Endothelial cell of umbilical vein (primary cell): ENCODE data around the gene FUT9.

Experiments used
- CTCF ChIP-seq, 2 donors: IDR thresholded peaks; 1 replicate in 1 of 2; 2 replicates in 1 of 2; pipeline ENCODE4 v1.5.1; 2011; ENCODE audit warnings: low read length in 2 of 2, mild to moderate bottlenecking in 2 of 2, moderate library complexity in 2 of 2, control low read depth in 1 of 2, inconsistent platforms in 1 of 2, low read depth in 1 of 2; ENCODE audit not compliant: insufficient read depth in 1 of 2; ENCODE audit errors: extremely low read depth in 1 of 2
- EZH2 ChIP-seq: IDR thresholded peaks from 2 replicates; pipeline ENCODE4 v1.6.1; 2012; ENCODE audit warnings: borderline replicate concordance, low read depth, mild to moderate bottlenecking, moderate library complexity, low read length, inconsistent platforms; ENCODE audit not compliant: severe bottlenecking
- FOS ChIP-seq: IDR thresholded peaks from 2 replicates; pipeline ENCODE4 v1.6.1; 2011; ENCODE audit warnings: mild to moderate bottlenecking, low read length, moderate library complexity, borderline replicate concordance; ENCODE audit not compliant: insufficient read depth
- GATA2 ChIP-seq: IDR thresholded peaks from 2 replicates; pipeline ENCODE4 v1.7.0; 2011; ENCODE audit warnings: low read depth, mild to moderate bottlenecking, moderate library complexity, mixed read lengths, low read length; ENCODE audit not compliant: insufficient read length, insufficient read depth
- JUN ChIP-seq: IDR thresholded peaks from 2 replicates; pipeline ENCODE4 v1.6.1; 2011; ENCODE audit warnings: borderline replicate concordance, low read depth; ENCODE audit not compliant: insufficient read length, insufficient read depth
- MAX ChIP-seq: IDR thresholded peaks from 2 replicates; pipeline ENCODE4 v1.6.1; 2011; ENCODE audit not compliant: insufficient read depth, insufficient read length
- MYC ChIP-seq: IDR thresholded peaks from one replicate; pipeline ENCODE4 v1.6.1; 2011; ENCODE audit warnings: mild to moderate bottlenecking, low read depth, low read length
- POLR2A ChIP-seq: IDR thresholded peaks from 2 replicates; pipeline ENCODE4 v1.6.1; 2012; ENCODE audit warnings: low read depth, mild to moderate bottlenecking, control low read depth, low read length
- POLR2AphosphoS5 ChIP-seq: IDR thresholded peaks from 2 replicates; pipeline ENCODE4 v1.6.1; 2012; ENCODE audit warnings: low read depth, mild to moderate bottlenecking, control low read depth, low read length, moderate library complexity; ENCODE audit not compliant: insufficient read depth

- TF ChIP-seq CTCF (IDR thresholded peaks at IDR 0.05; ENCODE audit: extremely low read depth in 1 of 2, insufficient read depth in 1 of 2, low read depth in 1 of 2, low read length in 2 of 2) (no peak), POLR2AphosphoS5 (no peak), POLR2A (no peak), EZH2 (no peak), FOS (no peak), JUN (no peak), MYC (no peak), MAX (no peak), GATA2 (no peak)
Measured at GRCh38 chr6:96236471-96236870, 220.7 kb downstream of the FUT9 start.
